Aorta (tissue), 5 donors: ENCODE results near the gene CD44. TPM values are rescaled to one million over a fixed set of nuclear protein-coding genes. Genes with fewer than 3 reads are reported as not detected.

Experiments
- ATAC-seq: fragments of 200-7000 bp; cut with Tn5 transposase; one replicate; pipeline ENCODE4 v1.9.1; 2022; ENCODE audit warnings: moderate library complexity; ENCODE audit not compliant: low FRiP score
- DNase-seq, 2 donors: peaks; one replicate each; pipeline ENCODE4 v3.0.0-alpha.2; 2020
- H3K27ac ChIP-seq, 2 donors: one replicate each; pipeline ENCODE4 v1.5.1; 2013; ENCODE audit warnings: low read length in 2 of 2, mild to moderate bottlenecking in 2 of 2, moderate library complexity in 2 of 2, control low read depth in 1 of 2, inconsistent platforms in 1 of 2, low read depth in 1 of 2
- H3K27me3 ChIP-seq, 2 donors: one replicate each; pipeline ENCODE4 v1.6.1; 2013; ENCODE audit warnings: control low read depth in 1 of 2, low read length in 1 of 2, mild to moderate bottlenecking in 1 of 2, moderate library complexity in 1 of 2; ENCODE audit not compliant: insufficient read depth in 2 of 2, control insufficient read depth in 1 of 2
- H3K36me3 ChIP-seq, 2 donors: one replicate each; pipeline ENCODE4 v1.6.1; 2013; ENCODE audit warnings: control low read depth in 1 of 2, low read length in 1 of 2, mild to moderate bottlenecking in 1 of 2; ENCODE audit not compliant: insufficient read depth in 2 of 2, control insufficient read depth in 1 of 2
- H3K4me1 ChIP-seq, 2 donors: one replicate each; pipeline ENCODE4 v1.6.1; 2013; ENCODE audit warnings: low read length in 2 of 2, control low read depth in 1 of 2, mild to moderate bottlenecking in 1 of 2, moderate library complexity in 1 of 2; ENCODE audit not compliant: insufficient read depth in 2 of 2, control insufficient read depth in 1 of 2
- H3K4me3 ChIP-seq, 2 donors: one replicate each; pipeline ENCODE4 v1.5.1; 2013; ENCODE audit warnings: low read length in 2 of 2, control low read depth in 1 of 2, mild to moderate bottlenecking in 1 of 2
- H3K9me3 ChIP-seq: one replicate; pipeline ENCODE4 v1.6.1; 2013; ENCODE audit warnings: mild to moderate bottlenecking, low read length; ENCODE audit not compliant: control insufficient read depth
- WGBS, 2 donors: extraction: QIAGEN DNeasy Blood & Tissue Kit; methylation state at CpG; one replicate each; pipeline ENCODE4 v1.1.7; 2013; 5-methylcytosine and 5-hydroxymethylcytosine counted together
- intact Hi-C, 2 donors: fragments of 100-400 bp; cut with DNase I; formaldehyde crosslinking; loops; one replicate each; pipeline versions ENCODE4 v1.14.2 to v1.15.0; 2022
- polyA plus RNA-seq, 2 donors: library from polyadenylated mRNA; stranded (reverse); fragments of 200-250 nt; gene quantifications; one replicate each; pipeline ENCODE4 v1.2.3, GENCODE V29; 2013
- total RNA-seq, 2 donors: library from RNA; stranded (reverse); fragmentation: NEBNext Ultra II Directional; extraction: Animal tissue kit (Norgen Biotek cat#: 25700); gene quantifications; one replicate each; pipeline ENCODE4 v1.2.1, GENCODE V29; 2021
- donor health status: healthy with polysubstance abuse.
- donor health status: Bipolar disorder and iron deficiency.
- donor health status: DM: no; HTN: no; CAD: no.
- donor health status: DM: no; HTN: no; CAD: no.
- donor health status: DM: yes; HTN: yes; CAD: no.

The CD44 gene
- total and polyA plus RNA-seq, 4 donors = 70.0 to 462 (median 217) TPM

DNA sequence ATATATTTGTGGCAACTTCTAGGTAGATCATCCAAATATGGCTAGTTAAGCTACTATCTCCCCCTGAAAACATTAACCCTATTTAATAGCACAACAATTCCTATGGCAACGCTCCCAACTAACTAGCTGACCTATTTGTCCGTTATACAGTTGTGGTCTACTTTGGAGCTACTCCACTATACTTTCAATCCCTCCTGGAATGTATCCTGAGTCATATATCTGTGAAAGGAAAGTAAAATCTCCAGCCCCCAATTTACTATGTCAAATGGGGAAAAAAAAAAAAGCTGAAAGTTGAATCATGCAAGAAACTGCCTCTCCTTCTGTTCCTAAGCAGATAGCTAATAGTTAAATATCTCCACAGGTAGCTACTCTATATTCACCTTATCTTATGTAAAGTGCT, 128.5 kb downstream of the CD44 start:
- Histone ChIP-seq H3K27me3 (no peaks in the 10 kb centered on the region), H3K27ac (no peak overlapping the region), H3K9me3 (no peaks in the 10 kb centered on the region), H3K4me1 (peaks cover 0 to 2% of the 10 kb centered on the region in 2 donors), H3K4me3 (no peak overlapping the region), H3K36me3 (no peaks in the 10 kb centered on the region)
- DNase-seq (no peak), ATAC-seq (no peak)
- intact Hi-C loops = no loop called here
- 92 to 98% methylated on average over 2 of the region's 2 CpGs for WGBS, 2 donors

DNA sequence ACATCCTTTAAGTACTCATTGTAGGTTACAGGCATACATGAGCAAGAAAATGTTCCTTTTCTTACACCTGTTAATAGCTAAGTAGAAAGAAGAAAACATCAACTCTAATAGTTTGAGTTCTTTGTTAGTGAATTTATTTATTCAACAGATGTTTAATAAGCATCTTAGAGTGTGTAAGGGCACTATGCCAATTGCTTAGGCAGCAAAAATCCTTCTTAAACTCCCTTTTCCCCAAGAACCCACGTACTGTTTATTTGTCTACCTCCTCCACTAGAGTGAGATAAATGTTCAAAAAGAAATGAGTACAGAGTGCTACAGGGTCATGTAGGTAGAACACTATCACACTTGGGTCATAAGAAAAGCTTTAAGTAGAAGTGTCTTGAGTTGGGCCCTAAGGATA, 131.4 kb downstream of the CD44 start:
- ATAC-seq = no peak
- no peak for DNase-seq
- Histone ChIP-seq H3K4me3 (no peak overlapping the region), H3K9me3 (no peaks in the 10 kb centered on the region), H3K27ac (no peak overlapping the region), H3K36me3 (no peaks in the 10 kb centered on the region), H3K4me1 (peaks cover 0 to 6% of the 10 kb centered on the region in 2 donors), H3K27me3 (no peaks in the 10 kb centered on the region)
- intact Hi-C loops = no loop called here
- 32 to 33% methylated on average over 1 of the region's 1 CpG for WGBS, 2 donors

DNA sequence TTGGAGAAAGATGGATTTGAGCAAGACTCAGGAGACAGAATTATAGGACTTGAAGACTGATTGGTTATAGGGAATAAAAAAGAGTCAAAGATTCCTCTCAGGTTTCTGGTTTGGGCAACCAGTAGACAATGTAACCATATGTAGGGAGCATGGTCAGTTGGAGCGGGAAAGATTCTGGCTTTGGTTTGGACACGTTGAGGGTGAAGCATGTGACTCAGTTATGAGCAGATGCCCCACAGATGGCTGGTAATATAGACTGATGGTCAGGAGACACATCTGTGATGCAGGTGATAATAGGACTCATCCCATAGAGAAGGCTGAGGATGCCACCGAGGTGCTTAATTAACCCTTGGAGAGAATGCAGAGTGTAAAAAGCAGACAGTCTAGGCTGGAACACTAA, 132.1 kb downstream of the CD44 start:
- H3K27ac ChIP-seq = no peak overlapping the region
- intact Hi-C loops = no loop called here
- H3K27me3 ChIP-seq = no peaks in the 10 kb centered on the region
- DNase-seq (no peak), ATAC-seq (no peak)
- peaks cover 4 to 7% of the 10 kb centered on the region in 2 donors for H3K4me1 ChIP-seq
- WGBS, 2 donors = 96 to 98% methylated on average over 3 of the region's 3 CpGs
- H3K9me3 ChIP-seq = no peaks in the 10 kb centered on the region
- no peaks in the 10 kb centered on the region for H3K36me3 ChIP-seq
- H3K4me3 ChIP-seq = no peak overlapping the region

DNA sequence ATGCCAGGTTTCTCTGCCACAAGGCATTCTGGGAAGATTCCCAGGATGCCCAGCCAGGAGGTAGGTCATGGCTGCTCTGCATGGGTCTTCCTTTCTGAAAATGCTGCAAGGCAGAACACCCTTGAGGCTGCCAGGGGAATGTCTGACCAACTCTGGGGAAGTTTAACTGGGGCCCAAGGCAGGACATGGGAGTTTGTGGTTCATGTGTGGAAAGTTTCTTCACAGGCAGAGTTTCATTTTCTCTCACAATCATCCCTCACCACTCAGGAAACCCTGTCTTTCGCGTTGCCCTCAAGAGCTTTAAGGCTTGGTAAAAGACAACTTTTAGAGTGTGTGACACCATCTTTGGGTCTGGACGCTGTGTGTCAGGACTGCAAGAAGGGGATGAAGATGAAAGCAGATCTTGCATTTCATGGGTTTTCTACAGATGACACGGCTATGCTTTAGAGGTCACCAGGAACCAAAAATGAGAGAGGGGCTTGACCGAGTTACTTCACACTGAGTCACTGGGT, 133.5 kb downstream of the CD44 start:
- DNase-seq = peak in 1 of 2 donors; percentile 50
- no peak for ATAC-seq
- no peaks in the 10 kb centered on the region for H3K36me3 ChIP-seq
- H3K4me1 ChIP-seq = peaks cover 4 to 7% of the 10 kb centered on the region in 2 donors
- H3K9me3 ChIP-seq = no peaks in the 10 kb centered on the region
- intact Hi-C loops = no loop called here
- WGBS, 2 donors = 92 to 95% methylated on average over 5 of the region's 5 CpGs
- H3K27me3 ChIP-seq = no peaks in the 10 kb centered on the region
- no peak overlapping the region for H3K27ac ChIP-seq
- H3K4me3 ChIP-seq = no peak overlapping the region

DNA sequence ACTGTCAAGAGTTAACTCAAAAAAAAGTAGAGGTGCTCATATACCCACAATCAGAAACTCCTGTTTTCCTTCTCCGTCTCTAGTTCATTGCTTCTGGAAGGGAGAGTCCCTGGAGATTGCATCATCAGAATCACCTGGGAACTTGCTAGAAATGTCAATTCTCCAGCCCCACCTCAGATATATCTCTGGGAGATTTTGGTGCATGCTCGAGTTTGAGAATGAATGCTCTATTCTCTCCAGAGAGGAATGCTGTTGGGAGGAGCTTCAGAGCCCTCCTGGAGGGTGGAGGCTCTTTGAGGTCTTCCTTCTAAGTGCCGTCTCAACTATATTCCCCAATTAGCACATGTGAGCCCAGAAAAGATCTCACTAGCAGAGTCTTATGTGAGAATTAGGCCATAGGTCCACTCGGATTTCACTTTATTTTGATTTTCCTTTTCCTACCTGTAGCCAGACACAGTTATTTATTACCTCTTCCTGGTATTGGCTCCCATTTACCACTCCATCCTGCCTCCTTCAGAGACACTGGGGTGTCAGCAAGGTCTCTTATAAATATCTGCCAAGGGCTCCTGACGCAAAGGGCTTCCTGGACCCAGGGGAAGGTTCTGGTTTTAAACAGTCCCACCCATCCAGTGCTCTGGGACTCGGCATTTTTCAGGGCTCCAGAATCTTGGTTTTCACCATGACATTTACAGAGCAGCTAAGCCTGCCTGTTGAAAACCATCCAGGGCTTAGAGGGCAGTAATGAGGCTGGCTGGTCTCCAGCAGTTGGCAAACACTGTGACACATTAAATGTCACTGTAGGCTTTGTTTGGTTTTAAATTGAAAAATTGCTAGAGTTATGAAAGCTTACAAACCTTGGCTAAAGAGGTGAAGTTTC, 136.2 kb downstream of the CD44 start:
- H3K27me3 ChIP-seq = no peaks in the 10 kb centered on the region
- H3K9me3 ChIP-seq = no peaks in the 10 kb centered on the region
- ATAC-seq (peak; percentile 54), DNase-seq (peak; percentile 82 to 88)
- peak overlapping the region; percentile 29 to 93 for H3K27ac ChIP-seq
- H3K4me1 ChIP-seq = peaks cover 4 to 7% of the 10 kb centered on the region in 2 donors
- WGBS, 2 donors = 28 to 30% methylated on average over 6 of the region's 6 CpGs
- intact Hi-C loops = no loop called here
- H3K36me3 ChIP-seq = no peaks in the 10 kb centered on the region
- no peak overlapping the region for H3K4me3 ChIP-seq

DNA sequence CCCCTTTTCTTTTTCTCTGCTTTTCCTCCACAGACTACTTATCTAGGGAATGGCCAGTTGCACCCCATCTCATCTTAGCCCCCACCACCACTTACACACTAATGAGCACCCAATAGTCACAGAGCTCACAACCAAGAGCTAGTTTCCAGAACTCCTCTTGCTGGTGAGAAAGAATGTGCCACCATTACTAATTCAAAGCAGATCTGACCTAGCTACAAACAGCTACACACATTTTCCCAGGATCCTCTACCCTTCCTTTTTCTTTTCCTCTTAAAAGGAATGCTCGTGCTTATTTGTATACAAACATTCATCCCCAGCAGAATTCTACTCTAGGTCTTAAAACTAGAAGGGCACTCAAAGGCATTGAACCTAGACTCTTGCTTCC, 136.8 kb downstream of the CD44 start:
- Histone ChIP-seq H3K4me3 (no peak overlapping the region), H3K27ac (peak overlapping the region; percentile 29 to 93), H3K36me3 (no peaks in the 10 kb centered on the region), H3K4me1 (peaks cover 4 to 7% of the 10 kb centered on the region in 2 donors), H3K27me3 (no peaks in the 10 kb centered on the region), H3K9me3 (no peaks in the 10 kb centered on the region)
- DNase-seq (no peak), ATAC-seq (no peak)
- intact Hi-C loops = no loop called here
- WGBS, 2 donors = 15 to 18% methylated on average over 1 of the region's 1 CpG

DNA sequence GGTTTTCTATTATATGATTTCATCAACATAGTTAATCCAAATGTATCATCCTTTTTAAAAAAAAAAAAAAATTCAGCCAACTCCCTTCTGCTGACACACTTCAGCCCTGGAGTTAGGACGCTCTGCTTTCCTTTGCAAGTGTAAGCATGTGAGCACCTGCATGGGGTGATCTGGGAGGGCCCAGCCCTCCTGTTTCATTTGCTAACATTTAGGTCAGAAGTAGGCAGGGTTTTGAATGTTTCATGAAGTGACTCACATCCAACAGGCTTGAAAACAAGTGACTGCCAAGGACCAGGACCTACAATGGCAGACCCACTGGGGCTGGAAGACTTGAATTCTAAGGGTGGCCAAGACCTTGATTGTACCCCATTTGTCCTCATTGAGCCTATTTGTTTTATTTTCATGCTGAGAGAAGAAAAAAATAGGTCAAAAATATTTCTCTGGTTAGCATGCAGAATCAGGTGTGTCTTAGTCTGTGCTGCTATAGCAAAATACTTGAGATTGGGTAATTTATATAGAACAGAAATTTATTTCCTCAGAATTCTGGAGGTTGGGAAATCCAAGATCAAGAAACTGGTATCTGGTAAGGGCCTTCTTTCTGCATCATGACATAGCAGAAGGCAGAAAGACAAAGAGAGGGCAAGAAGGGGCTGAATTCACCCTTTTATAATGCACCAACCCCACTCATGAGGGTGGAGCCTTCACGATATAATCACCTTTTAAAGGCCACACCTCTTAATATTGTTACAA, 137.6 kb downstream of the CD44 start:
- no peaks in the 10 kb centered on the region for H3K9me3 ChIP-seq
- H3K27ac ChIP-seq = peak overlapping the region in 1 of 2 donors; percentile 45
- WGBS, 2 donors = 87 to 96% methylated on average over 2 of the region's 2 CpGs
- no peak for DNase-seq
- H3K36me3 ChIP-seq = no peaks in the 10 kb centered on the region
- no peak for ATAC-seq
- H3K4me3 ChIP-seq = no peak overlapping the region
- intact Hi-C loops = no loop called here
- H3K4me1 ChIP-seq = peaks cover 4 to 8% of the 10 kb centered on the region in 2 donors
- no peaks in the 10 kb centered on the region for H3K27me3 ChIP-seq

DNA sequence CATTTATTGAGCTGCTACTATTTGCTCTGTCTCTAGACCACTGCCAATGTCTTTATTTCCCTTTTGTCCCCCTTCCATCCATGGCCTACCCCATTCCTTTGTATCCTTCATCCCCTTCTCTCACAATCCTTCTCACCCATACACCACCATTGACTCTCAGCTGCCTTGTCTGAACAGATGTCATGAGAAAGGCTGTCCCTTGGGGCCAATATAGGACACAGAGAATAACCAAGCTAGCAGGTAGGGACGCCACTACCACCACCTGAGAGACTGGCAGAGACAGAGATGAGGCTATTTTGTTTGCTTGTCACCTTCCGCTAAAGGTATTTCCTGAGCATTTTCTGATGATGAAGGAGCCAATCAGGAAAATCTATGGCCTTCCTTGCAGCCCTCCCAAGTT, 138.9 kb downstream of the CD44 start:
- peaks cover 9 to 10% of the 10 kb centered on the region in 2 donors for H3K4me1 ChIP-seq
- WGBS, 2 donors = 99 to 100% methylated on average over 2 of the region's 2 CpGs
- H3K36me3 ChIP-seq = no peaks in the 10 kb centered on the region
- intact Hi-C loops = no loop called here
- no peak overlapping the region for H3K27ac ChIP-seq
- H3K27me3 ChIP-seq = no peaks in the 10 kb centered on the region
- no peak for ATAC-seq
- DNase-seq = no peak
- H3K4me3 ChIP-seq = no peak overlapping the region
- no peaks in the 10 kb centered on the region for H3K9me3 ChIP-seq
